GM10266 (cell line): ENCODE results near the gene GLCCI1.

Experiments
- DNase-seq: peaks from one replicate; pipeline ENCODE4 v3.0.0; 2012; ENCODE audit errors: extremely low spot score
- TF ChIP-seq, protein P1 (sequence below): IDR thresholded peaks from 2 replicates; pipeline ENCODE4 v1.5.1; 2012; ENCODE audit warnings: mild to moderate bottlenecking, low read depth; ENCODE audit not compliant: control insufficient read depth, insufficient read depth; ENCODE audit errors: missing control alignments

GLCCI1 gene

DNA sequence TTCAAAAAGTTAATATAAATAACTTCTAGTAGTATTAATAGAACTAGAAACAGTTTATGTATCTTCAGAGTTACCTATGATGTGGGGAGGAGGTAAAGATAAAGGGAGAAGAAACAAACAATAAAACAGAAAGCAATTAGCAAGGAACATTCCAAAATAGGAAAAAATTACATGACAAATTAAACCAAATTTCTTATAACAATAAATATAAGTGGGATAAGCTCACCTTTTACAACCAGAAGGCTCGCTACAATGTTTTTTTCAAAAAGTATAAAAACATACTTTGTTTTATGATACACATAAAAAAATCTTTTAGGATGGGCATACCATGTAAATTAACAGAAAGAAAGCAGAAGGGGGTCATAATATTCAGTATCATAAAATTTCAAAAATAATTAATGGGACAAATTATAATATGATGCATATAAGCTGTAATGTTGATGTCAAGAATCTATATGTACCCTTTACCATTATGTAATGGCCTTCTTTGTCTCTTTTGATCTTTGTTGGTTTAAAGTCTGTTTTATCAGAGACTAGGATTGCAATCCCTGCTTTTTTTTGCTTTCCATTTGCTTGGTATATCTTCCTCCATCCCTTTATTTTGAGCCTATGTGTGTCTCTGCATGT, 31.8 kb downstream of the GLCCI1 start:
- no peak for DNase-seq
- TF ChIP-seq, protein P1, sequence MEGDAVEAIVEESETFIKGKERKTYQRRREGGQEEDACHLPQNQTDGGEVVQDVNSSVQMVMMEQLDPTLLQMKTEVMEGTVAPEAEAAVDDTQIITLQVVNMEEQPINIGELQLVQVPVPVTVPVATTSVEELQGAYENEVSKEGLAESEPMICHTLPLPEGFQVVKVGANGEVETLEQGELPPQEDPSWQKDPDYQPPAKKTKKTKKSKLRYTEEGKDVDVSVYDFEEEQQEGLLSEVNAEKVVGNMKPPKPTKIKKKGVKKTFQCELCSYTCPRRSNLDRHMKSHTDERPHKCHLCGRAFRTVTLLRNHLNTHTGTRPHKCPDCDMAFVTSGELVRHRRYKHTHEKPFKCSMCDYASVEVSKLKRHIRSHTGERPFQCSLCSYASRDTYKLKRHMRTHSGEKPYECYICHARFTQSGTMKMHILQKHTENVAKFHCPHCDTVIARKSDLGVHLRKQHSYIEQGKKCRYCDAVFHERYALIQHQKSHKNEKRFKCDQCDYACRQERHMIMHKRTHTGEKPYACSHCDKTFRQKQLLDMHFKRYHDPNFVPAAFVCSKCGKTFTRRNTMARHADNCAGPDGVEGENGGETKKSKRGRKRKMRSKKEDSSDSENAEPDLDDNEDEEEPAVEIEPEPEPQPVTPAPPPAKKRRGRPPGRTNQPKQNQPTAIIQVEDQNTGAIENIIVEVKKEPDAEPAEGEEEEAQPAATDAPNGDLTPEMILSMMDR, result no peak

DNA sequence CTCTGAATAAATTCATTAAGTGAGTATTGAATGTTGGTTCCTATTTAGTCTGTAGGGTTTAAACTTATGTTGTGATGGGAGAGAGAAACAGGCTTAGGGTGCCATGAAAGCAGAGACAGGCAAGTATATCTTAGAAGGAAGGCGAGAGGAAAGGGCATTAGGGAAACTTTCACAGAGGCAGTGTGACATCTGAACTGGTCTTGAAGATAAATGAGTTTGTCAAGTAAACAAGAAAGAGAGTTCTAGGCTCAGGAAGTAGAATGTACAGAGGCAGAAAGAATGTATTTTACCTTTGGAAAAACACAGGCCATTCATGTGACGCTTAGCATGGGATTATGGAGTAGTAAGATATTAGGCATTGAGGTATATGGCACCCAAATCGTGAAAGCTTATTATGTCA, 34.5 kb downstream of the GLCCI1 start:
- TF ChIP-seq, protein P1, result no peak
- DNase-seq, result no peak

DNA sequence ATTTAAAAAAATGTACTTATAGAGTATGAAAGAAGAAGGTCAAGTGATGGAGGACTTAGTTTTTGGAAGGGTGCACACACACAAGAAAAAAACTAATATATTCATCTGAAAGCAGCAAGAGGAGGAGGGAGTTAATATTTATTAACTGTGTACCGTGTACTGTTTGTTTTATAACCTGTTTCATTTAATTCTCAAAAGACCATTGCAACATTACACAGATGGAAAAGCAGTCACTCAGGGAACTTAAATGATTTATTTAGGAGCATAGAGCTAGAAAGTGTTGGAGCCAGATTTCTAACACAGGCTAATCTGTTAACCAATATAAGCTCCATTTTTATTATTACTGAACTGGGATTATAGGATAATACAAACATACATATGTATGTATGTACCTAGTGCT, 36.7 kb downstream of the GLCCI1 start:
- TF ChIP-seq, protein P1, result no peak
- DNase-seq, result no peak

DNA sequence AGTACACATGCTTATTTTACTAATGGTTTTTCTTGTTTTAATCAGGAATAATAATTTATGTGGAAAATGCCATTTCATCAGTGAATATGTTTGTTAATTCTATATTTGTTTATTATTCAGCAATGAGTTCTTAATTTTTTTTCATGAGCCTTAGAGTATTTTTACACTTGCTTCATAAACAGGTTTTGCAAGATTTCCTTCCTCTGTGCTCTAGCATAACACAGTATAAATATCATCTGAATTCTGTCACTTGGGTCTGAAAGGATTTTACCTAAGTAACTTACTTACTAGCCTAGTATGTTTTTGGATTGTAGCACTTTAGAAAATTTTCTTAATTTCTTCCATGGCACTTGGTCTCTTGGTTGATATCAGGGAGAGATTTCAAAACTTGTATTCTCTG, 45.8 kb downstream of the GLCCI1 start:
- DNase-seq, result no peak
- TF ChIP-seq, protein P1, result no peak

DNA sequence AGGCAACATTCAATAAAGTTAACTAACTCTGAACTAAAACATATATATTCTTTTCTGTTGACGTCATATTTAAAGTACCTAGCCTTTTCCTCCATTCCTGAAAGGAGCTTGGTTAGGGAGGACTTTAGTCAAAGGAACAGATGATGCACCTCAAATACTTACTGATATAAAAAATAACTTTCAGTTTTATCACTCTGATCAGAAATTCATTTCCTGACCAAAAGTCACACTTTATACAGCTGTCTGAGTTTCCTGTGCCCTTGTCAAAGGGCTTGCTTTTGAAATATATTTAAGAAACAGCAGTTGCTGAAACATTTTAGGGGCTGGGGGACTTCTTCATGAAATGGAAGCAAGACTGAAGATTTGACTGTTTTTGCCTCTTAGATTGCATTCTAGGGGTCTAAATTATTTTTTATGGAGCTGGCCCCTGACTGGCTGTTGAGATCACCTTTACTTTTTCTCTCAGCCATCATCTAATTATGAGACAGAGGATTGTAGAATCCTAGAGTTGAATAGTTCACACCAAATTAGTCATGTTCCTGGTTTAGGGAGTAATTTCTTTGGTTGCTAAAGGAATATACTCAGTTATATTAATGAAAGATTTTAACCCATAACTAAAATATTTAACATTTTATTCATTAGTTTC, 46.6 kb downstream of the GLCCI1 start:
- TF ChIP-seq, protein P1, result no peak
- no peak for DNase-seq

DNA sequence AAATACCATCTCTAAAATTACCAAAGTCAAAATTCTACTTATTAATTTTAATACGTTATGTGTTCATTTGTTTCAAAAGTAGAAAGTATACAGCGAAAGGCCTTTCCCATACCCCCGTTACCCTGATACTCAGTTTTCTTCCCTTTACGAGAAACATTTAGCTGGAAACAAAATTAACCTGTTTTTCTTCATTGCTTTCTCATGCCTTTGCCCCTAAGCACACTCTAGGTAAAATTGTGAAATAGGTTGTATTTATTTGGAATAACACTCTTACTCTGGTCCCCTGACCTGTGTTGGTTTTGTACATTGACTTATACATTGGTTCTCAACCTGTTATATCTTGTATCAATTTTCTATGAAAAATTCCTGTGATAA, 47.1 kb downstream of the GLCCI1 start:
- TF ChIP-seq, protein P1, result no peak
- no peak for DNase-seq

DNA sequence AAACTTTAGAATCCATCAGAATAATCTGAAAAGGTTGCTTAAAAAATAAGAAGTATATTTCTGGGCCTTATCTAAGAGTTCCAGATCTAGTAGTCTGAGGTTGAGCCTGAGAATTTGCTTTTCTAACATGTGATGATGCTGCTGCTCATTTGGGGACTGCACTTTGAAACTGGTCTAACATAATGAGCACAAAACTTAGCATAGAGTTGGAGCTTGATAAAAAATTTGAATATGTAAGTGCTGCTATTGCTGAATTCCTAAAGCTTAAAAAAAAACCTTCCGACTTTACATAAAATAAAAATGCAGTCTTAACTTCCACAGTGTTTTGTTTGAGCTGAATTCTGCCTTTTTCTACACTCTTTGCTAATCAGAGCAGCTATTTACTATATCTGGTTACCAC, 48.8 kb downstream of the GLCCI1 start:
- TF ChIP-seq, protein P1, result no peak
- DNase-seq, result no peak
